Measurements from ENCODE around the gene MGAT4C.

DNA sequence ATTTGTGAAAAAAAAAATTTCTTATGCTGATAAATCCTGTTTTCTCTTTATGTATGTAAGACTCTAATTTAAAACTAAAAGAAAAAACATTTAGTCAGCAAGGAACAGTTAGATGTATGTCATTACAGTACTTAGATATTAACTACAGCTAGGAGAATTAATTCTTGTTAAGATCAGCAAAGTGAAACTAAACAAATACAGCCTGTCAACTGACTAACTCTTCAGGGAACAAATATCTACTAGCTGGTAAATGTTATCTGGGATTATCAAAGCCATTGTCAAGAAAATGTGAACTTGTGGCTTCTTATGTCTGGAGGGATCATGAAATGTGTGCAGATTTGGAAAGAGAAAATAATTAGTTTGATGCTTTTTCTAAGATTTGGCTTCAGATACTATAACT, 27.5 kb downstream of the MGAT4C start:
- TF ChIP-seq POLR2AphosphoS5 (IDR thresholded peaks at IDR 0.05; ENCODE audit: low read depth, low read length) (no peak), TAF1 (IDR thresholded peaks at IDR 0.05; ENCODE audit: low read depth, low read length) (no peak), POLR2A (IDR thresholded peaks at IDR 0.05; ENCODE audit: low read depth, low read length) (no peak), SPI1 (IDR thresholded peaks at IDR 0.05; ENCODE audit: low read depth, low read length) (no peak)
